Endothelial cell of umbilical vein (primary cell): Measurements from ENCODE around the gene TMEM217. TPM values are rescaled to one million over a fixed set of nuclear protein-coding genes. Genes with fewer than 3 reads are reported as not detected.

Experiments used
- BruUV-seq: library from RNA; stranded (reverse); fragments of 400-500 nt; replicated peaks from 2 replicates; lab custom pipeline; 2021; lab: Mats Ljungman, UMichigan
- CTCF ChIA-PET: fragments of 300-600, 350-600 bp; sonication (Branson Sonifier 250); formaldehyde crosslinking; loops from one replicate; lab custom pipeline; 2021; ENCODE audit warnings: antibody characterized with exemption, inconsistent platforms; lab: Charles Lee
- POLR2A ChIA-PET: fragments of 300-600, 350-600 bp; sonication (Branson Sonifier 250); formaldehyde crosslinking; loops from one replicate; lab custom pipeline; 2021; ENCODE audit warnings: antibody characterized with exemption, inconsistent platforms; lab: Charles Lee
- DNase-seq: peaks from one replicate; pipeline ENCODE4 v3.0.0-alpha.2; 2011; ENCODE audit warnings: low read depth, low spot score
- FAIRE-seq: peaks from 2 replicates; lab custom pipeline; 2011; peaks lifted over from hg19 to GRCh38; lab: Jason Lieb, UNC
- H2AFZ ChIP-seq: 2 replicates; pipeline ENCODE4 v1.6.0; 2012; ENCODE audit warnings: low read depth, low read length, control low read depth, inconsistent platforms
- H3K27ac ChIP-seq: 2 replicates; pipeline ENCODE4 v1.5.1; 2011; ENCODE audit warnings: low read depth, mild to moderate bottlenecking, control low read depth, low read length, moderate library complexity; ENCODE audit not compliant: insufficient read depth
- H3K27me3 ChIP-seq, 2 experiments: 2 replicates each; pipeline versions ENCODE4 v1.6.0 to v1.6.1; 2011; ENCODE audit warnings: low read length in 2 of 2, mixed read lengths in 1 of 2; ENCODE audit not compliant: control insufficient read depth in 2 of 2, insufficient read depth in 2 of 2
- H3K36me3 ChIP-seq, 2 experiments: 2 replicates in 1 of 2; 3 replicates in 1 of 2; pipeline ENCODE4 v1.5.1; 2011; ENCODE audit warnings: low read length in 2 of 2, mild to moderate bottlenecking in 1 of 2, moderate library complexity in 1 of 2; ENCODE audit not compliant: control insufficient read depth in 2 of 2, insufficient read depth in 2 of 2; ENCODE audit errors: extremely low read depth in 1 of 2
- H3K4me1 ChIP-seq: 3 replicates; pipeline ENCODE4 v1.5.1; 2011; ENCODE audit warnings: mild to moderate bottlenecking, low read length; ENCODE audit not compliant: control insufficient read depth, insufficient read depth; ENCODE audit errors: extremely low read depth
- H3K4me2 ChIP-seq: 2 replicates; pipeline ENCODE4 v1.6.1; 2011; ENCODE audit warnings: low read length, control low read depth, mixed read lengths; ENCODE audit not compliant: insufficient read depth
- H3K4me3 ChIP-seq, 3 experiments: fragments of 200-600 bp in 1 of 3; sonication (generic), shearing (Covaris generic) in 1 of 3; replicated peaks in 1 of 3; 2 replicates each; pipeline ENCODE4 v1.5.1; 2011 to 2016; ENCODE audit warnings: control low read depth in 3 of 3, low read length in 3 of 3, mild to moderate bottlenecking in 2 of 3, inconsistent platforms in 1 of 3, low read depth in 1 of 3, moderate library complexity in 1 of 3; ENCODE audit not compliant: insufficient read depth in 1 of 3
- H3K79me2 ChIP-seq: 2 replicates; pipeline ENCODE4 v1.6.0; 2012; ENCODE audit warnings: low read length, inconsistent platforms; ENCODE audit not compliant: control insufficient read depth, insufficient read depth
- H3K9ac ChIP-seq: replicated peaks from 2 replicates; pipeline ENCODE3; 2011; ENCODE audit warnings: low read length, control low read depth; ENCODE audit not compliant: insufficient read depth; ENCODE audit errors: extremely low read depth
- H3K9me1 ChIP-seq: replicated peaks from 3 replicates; pipeline ENCODE4 v1.6.0; 2011; ENCODE audit warnings: mild to moderate bottlenecking, low read length; ENCODE audit not compliant: control insufficient read depth, insufficient read depth; ENCODE audit errors: extremely low read depth
- H3K9me3 ChIP-seq: replicated peaks from 2 replicates; pipeline ENCODE4 v1.5.1; 2012; ENCODE audit warnings: low read length, inconsistent platforms; ENCODE audit not compliant: control insufficient read depth, insufficient read depth
- H4K20me1 ChIP-seq: replicated peaks from 2 replicates; pipeline ENCODE3; 2011; ENCODE audit warnings: mild to moderate bottlenecking, low read length; ENCODE audit not compliant: control insufficient read depth, insufficient read depth; ENCODE audit errors: extremely low read depth
- CTCF ChIP-seq, 2 donors: IDR thresholded peaks; 1 replicate in 1 of 2; 2 replicates in 1 of 2; pipeline ENCODE4 v1.5.1; 2011; ENCODE audit warnings: low read length in 2 of 2, mild to moderate bottlenecking in 2 of 2, moderate library complexity in 2 of 2, control low read depth in 1 of 2, inconsistent platforms in 1 of 2, low read depth in 1 of 2; ENCODE audit not compliant: insufficient read depth in 1 of 2; ENCODE audit errors: extremely low read depth in 1 of 2
- EZH2 ChIP-seq: IDR thresholded peaks from 2 replicates; pipeline ENCODE4 v1.6.1; 2012; ENCODE audit warnings: borderline replicate concordance, low read depth, mild to moderate bottlenecking, moderate library complexity, low read length, inconsistent platforms; ENCODE audit not compliant: severe bottlenecking
- FOS ChIP-seq: IDR thresholded peaks from 2 replicates; pipeline ENCODE4 v1.6.1; 2011; ENCODE audit warnings: mild to moderate bottlenecking, low read length, moderate library complexity, borderline replicate concordance; ENCODE audit not compliant: insufficient read depth
- GATA2 ChIP-seq: IDR thresholded peaks from 2 replicates; pipeline ENCODE4 v1.7.0; 2011; ENCODE audit warnings: low read depth, mild to moderate bottlenecking, moderate library complexity, mixed read lengths, low read length; ENCODE audit not compliant: insufficient read length, insufficient read depth
- JUN ChIP-seq: IDR thresholded peaks from 2 replicates; pipeline ENCODE4 v1.6.1; 2011; ENCODE audit warnings: borderline replicate concordance, low read depth; ENCODE audit not compliant: insufficient read length, insufficient read depth
- MAX ChIP-seq: IDR thresholded peaks from 2 replicates; pipeline ENCODE4 v1.6.1; 2011; ENCODE audit not compliant: insufficient read depth, insufficient read length
- MYC ChIP-seq: IDR thresholded peaks from one replicate; pipeline ENCODE4 v1.6.1; 2011; ENCODE audit warnings: mild to moderate bottlenecking, low read depth, low read length
- POLR2A ChIP-seq: IDR thresholded peaks from 2 replicates; pipeline ENCODE4 v1.6.1; 2012; ENCODE audit warnings: low read depth, mild to moderate bottlenecking, control low read depth, low read length
- POLR2AphosphoS5 ChIP-seq: IDR thresholded peaks from 2 replicates; pipeline ENCODE4 v1.6.1; 2012; ENCODE audit warnings: low read depth, mild to moderate bottlenecking, control low read depth, low read length, moderate library complexity; ENCODE audit not compliant: insufficient read depth
- dilution Hi-C: fragments of 300-500 bp; cut with MboI; formaldehyde crosslinking; loops from one replicate; pipeline ENCODE4 v1.15.0; 2019; ENCODE audit warnings: low sequenced_read_pairs; ENCODE audit not compliant: extremely low pct_ligation_motif_present
- intact Hi-C: fragments of 100-400 bp; cut with micrococcal nuclease; formaldehyde crosslinking; loops from one replicate; pipeline ENCODE4 v1.10.0; 2022
- polyA plus RNA-seq, 4 experiments: library from polyadenylated mRNA; depleted of rRNA in 3 of 4; stranded (reverse) in 3 of 4; unstranded in 1 of 4; fragments of >200 nt; gene quantifications; 2 replicates each; pipeline versions ENCODE4 v1.2.1 to v1.2.3, GENCODE V29; 2011 to 2012; ENCODE audit warnings: missing spikeins in 1 of 4
- total RNA-seq: library from RNA; stranded (reverse); gene quantifications from 2 replicates; pipeline ENCODE4 v1.2.3, GENCODE V29; 2021

TMEM217 gene
- total and polyA plus RNA-seq, 2 donors (not counting 3 experiments of a cell fraction or from before 2014, with no cell fraction given), result 6.8 to 15.8 TPM

- DNase-seq (no peak), FAIRE-seq (no peak)
- peaks cover 10 to 18% of the 10 kb centered on the region in 2 experiments for H3K36me3 ChIP-seq
- ChIA-PET CTCF (interaction anchor here (1.4 kb wide), 1 partner anchor 10 kb away, joined by 4 read pairs; no protein-coding TSS in a partner anchor), POLR2A (no interaction called here)
- no TSS peak for BruUV-seq
- no peaks in the 10 kb centered on the region for H4K20me1 ChIP-seq
- intact Hi-C loops (no loop called here), dilution Hi-C loops (no loop called here)
- H3K9ac ChIP-seq, result no peak overlapping the region
- no peak overlapping the region for H3K4me2 ChIP-seq
- no peak overlapping the region for H2AFZ ChIP-seq
- no peaks in the 10 kb centered on the region for H3K4me1 ChIP-seq
- no peaks in the 10 kb centered on the region for H3K27me3 ChIP-seq
- no peak overlapping the region for H3K27ac ChIP-seq
- TF ChIP-seq JUN, result no peak
- no peak for TF ChIP-seq MAX
- TF ChIP-seq POLR2A, result no peak
- TF ChIP-seq POLR2AphosphoS5, result no peak
- no peak for TF ChIP-seq CTCF (IDR thresholded peaks at IDR 0.05; ENCODE audit: extremely low read depth in 1 of 2, insufficient read depth in 1 of 2, low read depth in 1 of 2, low read length in 2 of 2)
- no peak for TF ChIP-seq EZH2
- no peak for TF ChIP-seq MYC
- no peak for TF ChIP-seq FOS
- no peak for TF ChIP-seq GATA2
- H3K79me2 ChIP-seq, result no peaks in the 10 kb centered on the region
- no peaks in the 10 kb centered on the region for H3K9me1 ChIP-seq
- no peaks in the 10 kb centered on the region for H3K9me3 ChIP-seq
- no peak overlapping the region for H3K4me3 ChIP-seq
Observed at GRCh38 chr6:37293426-37293825, 35.5 kb upstream of the TMEM217 start.
